ENCODE measurements around the gene FZD1. TPM values are rescaled to one million over a fixed set of nuclear protein-coding genes. Genes with fewer than 3 reads are reported as not detected.

FZD1 gene
- total RNA-seq (2016; rRNA removed; fragmentation: Illumina TruSeq; extraction: Trizol) (0.51 and 0.80 TPM in 2 replicates), polyA plus RNA-seq (2011; rRNA removed) (0.22 and 0.33 TPM in 2 replicates), polyA minus RNA-seq (2011; rRNA and poly(A)+ RNA removed; ENCODE audit: low replicate concordance) (1.3 and 4.1 TPM in 2 replicates), Bru-seq, nascent RNA (percentile 42 among the genes with signal in this experiment), BruChase-seq, experiment 1, labeled RNA remaining after a 6-hour chase (percentile 59 among the genes with signal in this experiment), BruChase-seq, experiment 2, labeled RNA remaining after a 2-hour chase (percentile 53 among the genes with signal in this experiment)
- under 0.01 TPM in 1 of 2 replicates, not detected in the other for total RNA-seq (2016; cell fraction: cytosol; rRNA removed; fragmentation: Illumina TruSeq; extraction: Trizol; ENCODE audit: low read depth)
- total RNA-seq (2016; cell fraction: insoluble cytoplasmic fraction; rRNA removed; fragmentation: Illumina TruSeq; extraction: Trizol) = 0.45 and 0.78 TPM in 2 replicates
- 0.25 and 0.28 TPM in 2 replicates for total RNA-seq (2016; cell fraction: membrane; rRNA removed; fragmentation: Illumina TruSeq; extraction: Trizol)
- total RNA-seq (2016; cell fraction: nucleus; rRNA removed; fragmentation: Illumina TruSeq; extraction: Trizol) = 0.65 and 0.75 TPM in 2 replicates
- 0.27 and 0.34 TPM in 2 replicates for polyA plus RNA-seq (2011; cell fraction: cytosol; rRNA removed)
- polyA plus RNA-seq (2011; cell fraction: nucleus; rRNA removed) = 0.19 and 0.24 TPM in 2 replicates
- polyA plus RNA-seq (2012) = 0.12 and 0.15 TPM in 2 replicates
- 0.01 and 0.06 TPM in 2 replicates for polyA plus RNA-seq (2016; cell fraction: cytosol; fragmentation: Illumina TruSeq; extraction: Trizol; ENCODE audit: low read depth)
- 0.60 and 0.65 TPM in 2 replicates for polyA plus RNA-seq (2016; cell fraction: insoluble cytoplasmic fraction; fragmentation: Illumina TruSeq; extraction: Trizol; ENCODE audit: low read depth)
- 0.17 and 0.22 TPM in 2 replicates for polyA plus RNA-seq (2016; cell fraction: membrane; fragmentation: Illumina TruSeq; extraction: Trizol; ENCODE audit: low read depth)
- 0.93 and 1.2 TPM in 2 replicates for polyA plus RNA-seq (2016; cell fraction: nucleus; fragmentation: Illumina TruSeq; extraction: Trizol; ENCODE audit: insufficient read depth, low read depth)
- polyA minus RNA-seq (2011; cell fraction: cytosol; rRNA and poly(A)+ RNA removed) = 0.40 and 0.53 TPM in 2 replicates
- polyA minus RNA-seq (2011; cell fraction: nucleus; rRNA and poly(A)+ RNA removed) = 0.37 and 0.39 TPM in 2 replicates
- long read RNA-seq, experiment 1, full-length matches to known transcripts = 1 of 1 reads
- long read RNA-seq, experiment 1, partial matches to known transcripts = 0 of 1 reads
- long read RNA-seq, experiment 1, other reads (novel, unspliced or antisense) = 0 of 1 reads
- long read RNA-seq, experiment 2, full-length matches to known transcripts = 1 of 1 reads
- long read RNA-seq, experiment 2, partial matches to known transcripts = 0 of 1 reads
- long read RNA-seq, experiment 2, other reads (novel, unspliced or antisense) = 0 of 1 reads

GRCh38 chr7:91264046-91264923 is at the start of gene FZD1:
TSS of gene FZD1 (plus strand) at chr7:91264433. CDS start at chr7:91264881, 448 bp downstream.
- H4K20me1 ChIP-seq (ENCODE audit: insufficient read depth, low read length) = no peaks in the 10 kb centered on the region
- DNase-seq (ENCODE audit: low spot score) (peak; percentile 84), ATAC-seq (peak; percentile 93), FAIRE-seq (no peak)
- H3K9me3 ChIP-seq (ENCODE audit: low read length) = no peaks in the 10 kb centered on the region
- TSS peak; percentile 50 for BruUV-seq (replicated peaks)
- no peaks in the 10 kb centered on the region for H3K36me3 ChIP-seq (replicated peaks in 1 of 2; ENCODE audit: control insufficient read depth in 1 of 2, insufficient read depth in 2 of 2, low read length in 2 of 2)
- peak within 1 kb of the TSS; percentile 48 for H2AFZ ChIP-seq (ENCODE audit: low read length)
- in situ Hi-C loops (cut with HindIII; ENCODE audit: extremely low pct_ligation_motif_present, low pct_unique_long_range_greater_than_20kb) (no loop called here), intact Hi-C loops (cut with micrococcal nuclease; ENCODE audit: unreplicated experiment) (loop anchor here (10.0 kb wide), 1 partner anchor 301 kb away; no protein-coding TSS in a partner anchor)
- no peaks in the 10 kb centered on the region for H3K79me2 ChIP-seq (ENCODE audit: insufficient read depth, low read length)
- no peak within 1 kb of the TSS for H3K27ac ChIP-seq (ENCODE audit: extremely low read length, insufficient read depth, low read length)
- peak within 1 kb of the TSS; percentile 9; the same call in 1 of the 2 replicates for H3K9ac ChIP-seq (ENCODE audit: insufficient read depth, low read depth, low read length)
- CTCF ChIA-PET (ENCODE audit: low intra/inter-chr PET ratio, low total read pairs) = no interaction called here
- H3K4me1 ChIP-seq (ENCODE audit: insufficient read depth, low read length) = peaks cover 15% of the 10 kb centered on the region
- H3K4me3 ChIP-seq (replicated peaks in 1 of 3; ENCODE audit: insufficient read depth in 1 of 3, low read depth in 2 of 3, low read length in 3 of 3) = peak within 1 kb of the TSS; percentile 60 to 68 (median 66)
- H3K27me3 ChIP-seq (ENCODE audit: control insufficient read depth in 1 of 2, insufficient read depth in 2 of 2, low read length in 2 of 2) = peaks cover 0 to 16% of the 10 kb centered on the region in 2 experiments; a peak in 2 of 5 replicates
- POLR2A ChIA-PET = no interaction called here
- peak within 1 kb of the TSS; percentile 94 for H3K4me2 ChIP-seq (ENCODE audit: low read depth, low read length)
- WGBS (ENCODE audit: low lambda C conversion rate) = 0% methylated on average over 24 of the region's 90 CpGs
- TF ChIP-seq, protein P1, sequence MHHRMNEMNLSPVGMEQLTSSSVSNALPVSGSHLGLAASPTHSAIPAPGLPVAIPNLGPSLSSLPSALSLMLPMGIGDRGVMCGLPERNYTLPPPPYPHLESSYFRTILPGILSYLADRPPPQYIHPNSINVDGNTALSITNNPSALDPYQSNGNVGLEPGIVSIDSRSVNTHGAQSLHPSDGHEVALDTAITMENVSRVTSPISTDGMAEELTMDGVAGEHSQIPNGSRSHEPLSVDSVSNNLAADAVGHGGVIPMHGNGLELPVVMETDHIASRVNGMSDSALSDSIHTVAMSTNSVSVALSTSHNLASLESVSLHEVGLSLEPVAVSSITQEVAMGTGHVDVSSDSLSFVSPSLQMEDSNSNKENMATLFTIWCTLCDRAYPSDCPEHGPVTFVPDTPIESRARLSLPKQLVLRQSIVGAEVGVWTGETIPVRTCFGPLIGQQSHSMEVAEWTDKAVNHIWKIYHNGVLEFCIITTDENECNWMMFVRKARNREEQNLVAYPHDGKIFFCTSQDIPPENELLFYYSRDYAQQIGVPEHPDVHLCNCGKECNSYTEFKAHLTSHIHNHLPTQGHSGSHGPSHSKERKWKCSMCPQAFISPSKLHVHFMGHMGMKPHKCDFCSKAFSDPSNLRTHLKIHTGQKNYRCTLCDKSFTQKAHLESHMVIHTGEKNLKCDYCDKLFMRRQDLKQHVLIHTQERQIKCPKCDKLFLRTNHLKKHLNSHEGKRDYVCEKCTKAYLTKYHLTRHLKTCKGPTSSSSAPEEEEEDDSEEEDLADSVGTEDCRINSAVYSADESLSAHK (CRISPR knock-in tag; IDR thresholded peaks at IDR 0.05; ENCODE audit: borderline replicate concordance) = peak; percentile 100
- TF ChIP-seq PHF21A (CRISPR knock-in tag; IDR thresholded peaks at IDR 0.05) (peak; percentile 51; the same call in 1 of the 2 replicates), PHF20 (CRISPR knock-in tag; IDR thresholded peaks at IDR 0.05) (0 out of 2 replicates have a peak, but pooled peaks have one; percentile 25), AFF4 (CRISPR knock-in tag; IDR thresholded peaks at IDR 0.05) (no peak), PCBP1 (IDR thresholded peaks at IDR 0.05; ENCODE audit: borderline replicate concordance, low read depth, low read length) (peak; percentile 91; the same call in 1 of the 2 replicates), KDM3A (CRISPR knock-in tag; IDR thresholded peaks at IDR 0.05; ENCODE audit: low read depth) (peak; percentile 84; the same call in 1 of the 2 replicates), ZNF614 (CRISPR knock-in tag; IDR thresholded peaks at IDR 0.05; ENCODE audit: borderline replicate concordance) (peak; percentile 46; the same call in 1 of the 2 replicates), TOE1 (CRISPR knock-in tag; IDR thresholded peaks at IDR 0.05) (no peak)
